A172 (cell line): ENCODE data around the gene RTN1. TPM values are rescaled to one million over a fixed set of nuclear protein-coding genes. Genes with fewer than 3 reads are reported as not detected.

Source experiments
- DNase-seq: peaks from one replicate; pipeline ENCODE4 v3.0.0-alpha.2; 2015; ENCODE audit warnings: low spot score
- total RNA-seq: library from RNA; depleted of rRNA; stranded (reverse); fragments of >200 nt; shearing (Covaris generic); gene quantifications from 2 replicates; pipeline ENCODE4 v1.2.3, GENCODE V29; 2014

RTN1 gene
- total RNA-seq, 1 experiment from 2014 or later, result 7.9 TPM

DNA sequence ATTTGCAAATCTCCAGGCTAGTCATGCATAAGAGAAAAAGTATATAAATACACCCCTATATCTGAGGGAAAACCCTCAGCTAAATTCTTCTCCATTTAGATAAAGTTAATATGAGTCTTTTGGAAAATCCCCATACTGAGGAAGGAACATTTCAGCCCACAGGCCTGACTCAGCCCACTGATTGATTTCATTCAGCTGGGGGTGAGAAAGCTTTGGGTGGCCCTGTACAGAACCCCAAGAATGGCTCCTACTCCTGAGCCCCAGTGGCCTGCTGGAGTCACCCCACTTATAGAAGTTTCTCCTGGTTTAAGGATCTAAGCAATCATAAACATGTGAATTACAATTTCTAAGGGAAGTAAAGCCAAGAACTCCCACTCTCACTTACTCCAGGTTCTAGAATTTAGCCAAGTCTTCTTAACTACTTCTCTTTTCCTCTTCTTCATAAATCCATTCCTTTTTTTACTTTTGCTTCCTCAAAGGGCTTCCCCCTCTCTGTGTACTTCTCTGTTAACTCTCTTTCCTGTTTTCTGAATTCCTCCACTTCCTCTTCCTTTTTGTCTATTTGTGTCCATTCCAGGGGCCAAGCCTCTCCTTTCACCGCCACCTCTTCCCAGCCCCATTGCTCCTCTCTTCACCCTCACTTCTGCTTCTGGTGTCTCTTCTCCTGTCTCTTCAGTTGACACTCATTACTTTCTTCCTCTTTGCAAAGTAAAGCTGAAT lies 21.0 kb downstream of the RTN1 start:
- DNase-seq, result no peak

DNA sequence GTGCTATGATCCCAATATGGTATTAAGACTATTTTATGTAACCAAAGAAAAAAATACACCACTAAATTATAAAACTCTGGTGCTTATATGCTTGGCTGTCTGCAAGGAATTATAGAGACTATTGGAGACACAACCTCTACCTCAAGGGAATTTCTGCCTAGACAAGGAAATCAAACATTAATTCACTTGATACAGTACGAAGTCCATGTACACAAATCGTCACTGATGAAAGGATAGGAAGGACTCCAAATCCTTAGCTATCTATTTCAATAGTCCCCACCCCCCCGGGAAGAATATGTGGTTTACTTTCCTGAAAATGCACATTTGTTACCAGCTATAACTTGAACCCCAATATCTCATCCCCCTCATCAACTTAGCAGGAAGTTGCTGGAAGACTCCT lies 21.9 kb downstream of the RTN1 start:
- DNase-seq, result no peak

DNA sequence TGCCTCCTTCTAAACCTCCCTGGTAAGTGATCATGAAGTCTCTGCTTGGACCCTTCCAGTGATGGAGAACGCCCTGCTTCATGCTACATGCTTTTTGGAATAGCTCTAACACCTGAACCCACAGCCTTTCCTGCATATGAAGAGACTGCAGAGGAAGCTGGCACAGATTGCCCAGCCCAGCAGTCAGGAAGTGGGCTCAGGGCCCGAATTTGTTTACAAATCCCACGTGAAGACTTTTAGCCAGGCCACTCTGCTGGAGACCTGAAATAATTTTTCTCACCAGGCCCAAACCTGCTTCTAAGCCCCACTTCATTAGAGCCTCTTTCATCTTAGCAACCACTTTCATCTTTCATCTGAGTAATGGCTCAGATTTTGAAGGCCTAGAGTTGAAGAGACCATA lies 22.9 kb downstream of the RTN1 start:
- DNase-seq, result no peak

DNA sequence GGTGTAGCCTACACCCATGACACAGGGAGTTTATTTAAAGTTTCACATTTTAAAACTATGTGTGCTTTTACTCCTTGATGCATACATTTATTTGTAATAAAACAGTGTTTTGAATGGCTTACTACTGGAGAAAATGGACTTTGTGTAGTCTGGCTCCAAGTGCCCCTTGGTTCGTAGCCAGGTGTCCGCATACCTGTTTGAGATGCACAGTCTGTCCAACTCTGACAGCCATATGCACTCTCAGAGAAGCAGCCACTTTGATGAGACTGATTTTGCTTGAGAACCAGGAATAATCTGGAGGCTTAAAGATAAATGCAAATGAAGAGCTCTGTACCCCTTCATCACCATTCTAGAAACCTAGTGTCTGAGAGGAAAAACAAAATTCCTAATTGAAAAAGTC lies 24.0 kb downstream of the RTN1 start:
- DNase-seq, result no peak

DNA sequence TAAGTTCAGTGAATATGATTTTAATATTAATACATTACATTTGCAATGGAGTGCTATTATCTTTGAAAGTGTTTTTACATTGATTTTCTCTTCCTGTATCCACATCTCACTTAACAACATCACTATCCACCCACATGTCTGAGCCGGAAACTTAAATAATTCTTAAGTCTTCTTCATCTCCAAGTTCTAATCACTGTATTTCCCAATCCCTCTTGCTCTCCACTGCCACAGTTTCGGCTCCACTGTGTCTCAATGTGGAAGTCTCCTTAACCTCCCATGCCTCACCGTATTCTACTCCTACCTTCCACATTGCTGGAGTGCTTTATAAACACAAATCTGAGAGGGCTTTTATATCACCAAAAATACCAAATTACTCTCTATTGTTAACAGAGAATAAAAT lies 25.3 kb downstream of the RTN1 start:
- no peak for DNase-seq

DNA sequence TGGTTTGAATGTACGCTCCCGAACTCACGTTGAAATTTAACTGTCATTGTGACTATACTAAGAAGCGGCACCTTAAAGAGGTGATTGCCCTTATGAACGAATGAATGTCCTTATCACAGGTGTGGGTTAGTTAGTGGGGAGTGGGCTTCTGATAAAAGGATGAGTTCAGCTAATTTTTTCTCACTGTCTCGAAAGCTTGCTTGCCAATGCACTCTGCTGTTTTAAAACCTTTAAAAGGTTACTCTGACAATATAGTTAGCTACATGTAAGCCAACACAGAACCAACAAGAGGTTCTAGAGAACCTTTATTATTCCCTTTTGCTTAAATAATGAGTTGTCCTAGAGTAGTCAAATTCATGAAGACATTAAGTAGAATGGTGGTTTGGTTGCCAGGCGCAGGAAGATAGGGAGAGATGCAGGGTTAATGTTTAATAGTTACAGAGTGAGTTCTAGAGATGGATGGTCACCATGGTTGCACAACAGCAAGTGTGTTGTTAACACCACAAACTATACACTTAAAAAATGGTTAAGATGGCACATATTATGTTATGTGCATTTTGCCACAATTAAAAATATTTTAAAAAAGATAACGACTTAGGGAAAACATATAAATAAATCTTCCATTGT lies 26.3 kb downstream of the RTN1 start:
- DNase-seq, result no peak

DNA sequence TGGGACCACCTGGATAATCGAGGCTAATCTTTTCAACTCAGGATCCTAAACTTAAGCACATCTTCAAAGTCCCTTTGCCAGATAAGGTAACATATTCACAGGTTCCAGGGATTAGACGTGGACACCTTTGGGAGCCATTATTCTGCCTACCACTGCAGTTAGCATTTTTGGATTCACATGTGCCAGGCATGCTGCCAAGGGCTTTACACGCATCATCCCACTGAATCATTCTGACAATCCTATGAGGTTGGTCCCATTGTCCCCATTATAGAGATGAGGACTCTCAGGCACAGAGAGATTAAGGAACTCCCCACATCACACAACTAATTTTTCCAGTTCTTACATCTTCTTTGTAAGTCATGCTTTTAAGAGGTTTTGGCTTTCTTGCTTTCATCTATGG lies 34.5 kb downstream of the RTN1 start:
- no peak for DNase-seq

DNA sequence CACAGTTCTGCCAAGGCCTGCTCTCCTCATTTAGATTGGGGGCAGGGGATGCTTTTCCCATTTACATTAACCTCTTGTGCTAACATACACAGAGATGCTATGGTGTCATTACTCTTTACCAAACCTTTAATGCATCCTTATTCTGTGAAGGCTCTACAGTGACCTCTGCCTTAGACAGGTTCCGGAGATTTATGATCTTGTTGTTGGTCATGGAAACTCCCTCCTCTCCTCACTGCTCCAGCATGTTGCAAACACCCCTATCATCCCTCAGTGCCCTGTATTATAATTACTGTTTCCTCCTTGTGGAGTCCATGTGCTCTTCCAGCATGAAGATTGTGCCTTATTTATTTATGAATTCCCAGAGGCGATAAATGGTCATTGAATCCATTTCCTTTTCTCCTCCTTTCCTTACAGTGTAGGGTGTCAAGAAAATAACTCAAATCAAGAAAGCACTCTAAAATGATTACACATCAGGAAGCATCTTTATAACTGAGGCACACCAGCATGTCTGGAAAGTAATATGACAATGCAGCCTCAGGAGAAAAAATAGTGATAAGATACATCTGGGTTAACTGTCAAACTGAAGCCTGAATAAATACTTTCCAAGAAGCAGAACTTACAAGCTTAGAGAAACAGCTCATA lies 37.8 kb downstream of the RTN1 start:
- DNase-seq, result no peak

DNA sequence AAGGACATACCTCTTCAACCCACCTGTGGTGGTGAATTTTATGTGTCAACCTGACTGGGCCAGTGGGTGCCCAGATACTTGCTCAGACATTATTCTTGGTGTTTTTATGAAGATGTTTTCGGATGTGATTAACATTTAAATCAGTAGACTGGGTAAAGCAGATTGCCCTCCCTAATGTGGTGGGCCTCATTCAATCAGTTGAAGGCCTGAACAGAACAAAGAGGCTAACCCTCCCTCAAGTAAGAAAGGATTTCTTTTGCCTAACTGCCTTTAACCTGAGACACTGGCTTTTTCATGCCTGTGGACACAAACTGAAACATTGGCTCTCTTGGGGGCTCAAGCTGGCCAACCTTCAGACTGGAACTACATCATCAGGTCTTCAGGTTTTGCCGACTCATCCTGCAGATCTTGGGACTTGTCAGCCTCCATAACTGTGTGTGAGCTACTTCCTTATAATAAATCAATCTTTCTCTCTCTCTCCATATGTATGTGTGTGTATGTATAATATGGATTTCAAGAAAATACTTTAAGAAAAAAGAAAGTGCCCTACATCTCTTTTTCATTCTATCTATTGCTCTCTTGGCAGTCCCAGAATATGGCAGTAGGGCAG lies 39.4 kb downstream of the RTN1 start:
- DNase-seq, result no peak

DNA sequence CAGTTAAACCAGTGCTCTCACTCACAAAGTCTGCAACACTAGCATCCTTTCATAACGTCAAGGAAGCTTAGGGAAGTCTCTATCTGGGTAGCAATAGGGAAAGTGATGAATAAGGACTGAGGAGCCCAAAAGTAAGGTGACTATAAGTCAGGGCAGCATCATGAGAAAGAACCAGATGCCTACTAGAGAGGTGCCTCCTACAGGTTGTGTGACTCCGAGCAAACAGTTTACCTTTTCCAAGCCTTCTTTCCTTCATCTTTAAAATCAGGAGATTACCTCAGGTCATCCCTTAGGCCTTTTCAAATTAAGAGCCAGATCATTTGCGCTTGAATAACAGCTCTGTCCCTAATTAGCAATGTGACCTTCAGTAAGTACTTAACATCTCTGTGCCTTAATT lies 40.2 kb downstream of the RTN1 start:
- no peak for DNase-seq

DNA sequence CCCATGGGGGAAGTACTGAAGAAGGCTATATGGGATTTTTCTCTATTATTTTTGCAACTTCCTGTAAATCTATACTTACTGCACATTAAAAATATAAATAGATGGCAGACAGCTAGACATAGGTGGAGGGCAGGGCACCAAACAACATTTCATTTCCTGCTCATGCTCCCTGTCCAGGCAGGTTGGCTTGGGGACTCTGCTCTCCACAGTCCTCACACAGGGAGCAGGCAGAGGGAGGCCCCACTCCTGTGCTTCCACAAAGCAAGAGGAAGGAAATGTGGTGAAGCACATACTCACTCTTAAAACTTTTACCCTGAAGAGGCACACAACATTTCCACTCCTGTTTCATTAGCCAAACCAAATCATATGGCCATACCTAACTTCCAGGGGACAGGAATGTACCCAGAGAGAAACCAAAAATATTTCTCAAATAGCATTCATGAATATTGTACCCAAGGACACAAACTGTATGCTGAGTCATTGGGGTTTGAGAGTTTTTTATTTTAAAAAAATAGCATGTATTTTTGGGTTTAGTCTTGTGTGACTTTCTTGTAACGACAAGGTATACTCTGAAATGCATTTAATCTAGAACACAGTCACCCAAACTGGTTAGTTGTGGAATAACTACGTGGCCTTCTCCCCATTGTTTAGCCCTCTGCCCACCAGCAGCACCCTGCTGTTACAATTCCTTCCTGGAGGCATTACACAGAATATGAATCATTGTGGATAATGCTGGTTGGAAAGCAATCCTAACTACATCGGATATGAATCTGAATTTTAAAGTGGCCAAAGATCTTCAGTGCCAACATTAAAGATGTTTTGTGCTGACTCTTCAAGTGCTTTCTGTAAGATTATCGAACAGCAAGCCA lies 40.9 kb downstream of the RTN1 start:
- DNase-seq, result peak; percentile 55

DNA sequence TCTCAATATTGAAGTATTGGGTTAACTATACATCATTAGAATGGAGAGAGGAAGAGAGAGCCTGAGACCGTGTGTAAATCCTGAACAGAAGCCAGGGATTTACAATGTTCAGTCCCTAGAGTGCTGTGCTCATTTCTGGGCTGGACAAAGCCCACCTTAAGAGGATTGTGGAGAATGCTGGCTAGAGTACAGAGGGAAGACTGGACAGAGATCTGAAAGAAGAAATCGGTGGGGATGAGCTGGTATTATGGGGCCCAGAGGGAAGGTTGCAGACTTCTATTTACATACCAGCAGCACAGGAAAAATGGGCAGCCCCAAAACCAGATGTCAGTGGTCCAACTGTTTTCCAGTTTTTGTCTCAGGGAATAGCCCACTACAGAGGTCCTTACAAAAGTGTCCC lies 42.3 kb downstream of the RTN1 start:
- no peak for DNase-seq

DNA sequence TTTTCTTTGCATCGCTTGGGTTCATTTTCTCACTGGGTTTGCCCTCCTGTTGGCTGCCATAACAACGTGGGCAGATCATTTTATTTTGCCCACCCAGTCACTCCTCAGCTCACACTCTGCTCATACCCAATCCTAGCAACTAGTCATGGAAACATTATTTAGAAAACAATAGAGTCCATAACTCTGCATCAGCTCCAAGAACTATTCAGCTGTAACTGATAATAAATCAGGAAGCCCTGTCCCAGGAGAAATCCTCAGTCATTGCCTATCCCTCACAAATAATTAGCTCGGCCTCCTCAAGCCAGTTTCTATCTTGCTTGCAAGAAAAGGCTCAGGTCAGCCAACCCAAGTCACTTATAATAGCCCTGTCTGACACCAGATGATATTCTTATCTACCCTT lies 43.2 kb downstream of the RTN1 start:
- no peak for DNase-seq

DNA sequence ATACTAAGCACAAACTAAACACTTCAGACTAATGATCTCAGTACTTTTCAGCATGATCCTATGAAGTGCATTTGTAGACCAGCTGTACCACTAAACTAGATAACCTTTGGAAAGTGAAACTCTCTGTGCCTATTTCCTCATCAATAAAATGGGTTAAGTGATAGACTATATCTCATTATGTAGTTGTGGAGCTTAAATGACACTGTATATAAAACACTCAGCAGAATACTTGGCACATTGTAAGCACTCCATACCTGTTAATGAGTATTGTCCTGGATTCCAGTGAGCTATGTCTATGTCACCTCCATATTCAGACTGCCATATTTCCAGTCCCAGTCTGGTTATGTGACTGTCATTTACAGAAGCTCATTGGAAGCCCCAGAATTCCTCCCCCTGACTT lies 44.4 kb downstream of the RTN1 start:
- DNase-seq, result no peak

DNA sequence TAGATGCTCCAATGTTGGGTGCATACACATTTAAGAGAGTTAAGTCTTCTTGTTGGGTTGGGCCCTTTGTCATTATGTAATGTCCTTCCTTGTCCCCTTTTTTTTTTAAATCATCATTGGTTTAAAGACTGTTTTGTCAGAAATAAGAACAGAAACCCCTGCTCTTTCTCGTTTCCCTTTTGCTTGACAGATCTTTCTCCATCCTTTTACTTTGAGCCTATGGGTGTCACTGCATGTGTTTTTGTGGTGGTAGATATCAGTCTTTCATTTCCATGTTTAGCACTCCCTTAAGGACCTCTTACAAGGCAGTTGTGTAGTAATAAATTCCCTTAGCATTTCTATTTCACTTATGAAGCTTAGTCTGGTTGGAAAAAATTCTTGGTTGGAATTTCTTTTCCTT lies 47.4 kb downstream of the RTN1 start:
- no peak for DNase-seq

DNA sequence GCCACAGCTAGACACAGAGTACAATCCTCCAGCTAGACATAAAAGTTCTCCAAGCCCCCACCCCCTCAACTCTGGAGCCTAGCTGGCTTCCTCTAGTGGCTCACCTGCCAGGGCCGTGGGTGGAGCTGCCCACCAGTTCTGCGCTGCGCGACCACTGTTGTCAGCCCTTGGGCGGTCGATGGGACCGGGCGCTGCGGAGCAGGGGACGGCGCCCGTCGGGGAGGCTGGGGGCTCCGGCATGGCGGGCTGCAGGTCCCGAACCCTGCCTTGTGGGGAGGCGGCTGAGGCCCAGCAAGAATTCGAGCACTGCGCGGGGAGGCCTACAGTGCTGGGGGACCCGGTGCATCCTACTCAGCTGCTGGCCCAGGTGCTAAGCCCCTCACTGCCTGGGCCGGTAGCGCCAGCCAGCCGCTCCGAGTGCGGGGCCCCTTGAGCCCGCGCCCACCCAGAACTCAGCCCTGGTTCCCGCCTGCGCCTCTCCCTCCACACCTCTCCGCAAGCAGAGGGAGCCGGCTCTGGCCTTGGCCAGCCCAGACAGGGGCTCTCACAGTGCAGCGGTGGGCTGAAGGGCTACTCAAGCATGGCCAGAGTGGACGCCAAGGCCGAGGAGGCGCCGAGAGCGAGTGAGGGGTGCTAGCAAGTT lies 51.0 kb downstream of the RTN1 start:
- no peak for DNase-seq

DNA sequence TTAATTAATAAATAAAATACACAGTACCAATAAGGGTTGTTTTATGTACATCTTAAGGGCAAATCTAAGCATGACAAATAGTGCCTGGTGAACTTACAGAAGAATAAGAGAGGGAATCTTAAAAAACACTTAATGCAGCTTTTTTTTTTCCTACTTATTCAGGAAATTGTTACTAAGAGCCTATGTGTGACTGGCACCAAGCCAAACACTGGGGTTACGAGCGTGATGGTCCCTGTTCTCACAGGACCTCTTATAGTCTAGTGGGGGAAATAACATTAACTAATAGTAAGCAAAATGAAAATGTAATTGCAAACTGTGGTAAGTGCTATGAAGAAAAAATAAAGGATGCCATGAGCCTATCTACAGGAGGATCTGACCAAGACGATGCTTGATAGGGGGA lies 53.6 kb downstream of the RTN1 start:
- DNase-seq, result no peak

DNA sequence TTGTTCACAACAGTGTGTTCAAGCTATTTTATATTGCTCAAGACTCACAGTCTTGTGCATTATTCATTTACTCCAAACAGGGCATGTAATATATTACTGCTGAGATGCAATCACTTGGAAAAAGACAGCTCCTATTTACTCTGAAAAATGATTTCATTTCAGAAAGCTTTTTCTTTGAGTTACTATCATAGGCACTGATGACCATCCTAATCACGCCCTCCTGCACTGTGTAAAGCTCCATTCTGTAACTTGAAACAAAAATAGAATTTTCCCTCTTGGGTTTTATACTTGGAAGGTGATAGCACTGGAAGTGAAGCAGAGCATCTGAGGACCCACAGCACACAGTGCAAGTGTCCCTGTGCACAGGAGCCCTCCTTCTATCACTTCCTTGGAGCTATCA lies 55.6 kb downstream of the RTN1 start:
- no peak for DNase-seq

DNA sequence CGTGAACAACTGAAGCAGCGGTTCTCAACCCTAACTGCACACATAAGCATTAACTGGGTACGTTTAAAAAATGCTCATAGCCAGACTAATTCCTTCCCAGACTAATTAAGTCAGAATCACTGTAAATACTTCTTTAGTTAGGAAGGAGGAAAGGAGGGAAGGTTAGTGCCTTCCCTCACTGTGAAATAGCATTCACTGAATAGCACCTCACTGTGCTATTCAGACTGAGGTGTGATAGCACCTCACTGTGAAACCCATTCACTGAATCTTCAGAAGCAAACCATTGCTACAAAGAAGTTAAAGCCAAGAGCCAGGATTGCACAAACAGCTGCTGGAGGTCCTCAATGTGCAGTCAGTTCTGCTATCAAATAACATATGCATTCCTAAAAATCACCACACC lies 58.8 kb downstream of the RTN1 start:
- DNase-seq, result no peak

DNA sequence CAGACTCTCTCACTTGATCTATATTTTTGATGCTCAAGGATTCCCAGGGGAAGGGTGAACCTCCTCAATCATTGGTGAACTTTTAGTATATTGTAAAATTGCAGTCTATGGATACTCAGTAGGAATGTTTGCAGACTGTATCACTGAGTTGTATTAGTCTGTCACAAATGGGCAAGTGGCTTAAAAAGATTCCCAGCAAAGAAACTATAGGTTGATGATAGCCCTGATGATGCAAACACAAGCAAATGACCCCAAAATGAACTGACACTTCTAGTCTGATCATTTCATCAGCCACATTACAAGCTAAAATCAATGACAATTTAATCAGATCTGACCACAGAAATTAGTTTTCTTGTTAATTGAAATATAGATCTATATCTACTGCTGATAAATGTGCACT lies 59.5 kb downstream of the RTN1 start:
- DNase-seq, result no peak

DNA sequence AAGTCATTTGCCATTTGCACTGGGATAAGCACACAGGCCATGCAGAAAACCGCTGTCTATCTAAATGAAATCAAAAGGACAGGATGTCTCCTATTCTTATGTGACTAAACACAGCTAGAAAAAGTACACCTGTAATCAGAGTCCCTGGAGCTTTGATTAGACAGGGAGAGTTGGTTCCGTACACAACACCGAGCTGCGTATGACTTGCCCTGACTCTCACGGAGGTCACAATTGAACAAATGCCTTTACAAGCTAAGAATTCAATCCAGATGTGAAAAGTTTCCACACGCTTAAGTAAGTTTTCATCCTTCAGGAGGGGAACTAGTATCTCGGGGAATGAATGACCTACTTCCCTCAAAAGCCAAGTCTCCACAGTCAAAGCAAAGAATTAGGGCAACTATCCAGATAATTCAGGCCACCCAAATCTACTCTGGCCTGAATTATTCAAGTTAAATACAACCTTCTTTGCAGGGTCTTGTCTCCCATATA lies 67.5 kb downstream of the RTN1 start:
- DNase-seq, result no peak
